Calu3 (cell line): Measurements from ENCODE around the gene CFAP20DC. TPM values are rescaled to one million over a fixed set of nuclear protein-coding genes. Genes with fewer than 3 reads are reported as not detected.
"Not testable (repeated sequence)": the region's sequence is repeated elsewhere in the genome, so short reads cannot be mapped to it uniquely, and the experiment has no call there.

Experiments used
- Bru-seq: library from RNA; stranded (reverse); fragments of 400-500 nt; gene quantifications from one replicate; lab custom pipeline; 2021; lab: Mats Ljungman, UMichigan
- BruChase-seq, 2 experiments: library from RNA; stranded (reverse); fragments of 400-500 nt; gene quantifications; one replicate each; lab custom pipeline; 2021; lab: Mats Ljungman, UMichigan
- BruUV-seq: library from RNA; stranded (reverse); fragments of 400-500 nt; replicated peaks from 2 replicates; lab custom pipeline; 2021; lab: Mats Ljungman, UMichigan
- CTCF ChIA-PET: fragments of 300-600 bp; sonication (Branson Sonifier 250); formaldehyde crosslinking; loops from one replicate; lab custom pipeline; 2022; ENCODE audit warnings: antibody characterized with exemption; lab: Charles Lee
- DNase-seq: peaks from one replicate; pipeline ENCODE4 v3.0.0; 2022
- H3K27ac Mint-ChIP-seq: one replicate; pipeline ENCODE4 v1.8.0; 2022; ENCODE audit warnings: mixed read lengths; ENCODE audit not compliant: unreplicated experiment
- H3K27me3 Mint-ChIP-seq: one replicate; pipeline ENCODE4 v1.8.0; 2022; ENCODE audit warnings: mixed read lengths; ENCODE audit not compliant: unreplicated experiment
- H3K36me3 Mint-ChIP-seq: one replicate; pipeline ENCODE4 v1.8.0; 2022; ENCODE audit warnings: mild to moderate bottlenecking, moderate library complexity, mixed read lengths; ENCODE audit not compliant: insufficient read depth, unreplicated experiment
- H3K4me1 Mint-ChIP-seq: one replicate; pipeline ENCODE4 v1.8.0; 2022; ENCODE audit warnings: mild to moderate bottlenecking, low read depth, mixed read lengths; ENCODE audit not compliant: unreplicated experiment
- H3K4me3 Mint-ChIP-seq: one replicate; pipeline ENCODE4 v1.8.0; 2022; ENCODE audit warnings: mild to moderate bottlenecking, low read depth, moderate library complexity, mixed read lengths; ENCODE audit not compliant: unreplicated experiment
- H3K9me3 Mint-ChIP-seq: one replicate; pipeline ENCODE4 v1.8.0; 2022; ENCODE audit warnings: low read depth, mixed read lengths; ENCODE audit not compliant: unreplicated experiment
- intact Hi-C: fragments of 100-400 bp; cut with micrococcal nuclease; formaldehyde crosslinking; loops from one replicate; pipeline ENCODE4 v1.10.0; 2022; ENCODE audit not compliant: unreplicated experiment
- long read RNA-seq: library from polyadenylated mRNA; stranded (forward); transcript quantifications from one replicate; pipeline ENCODE4 v2.0.0, GENCODE V29; 2022
- total RNA-seq: library from RNA; stranded (reverse); gene quantifications from 2 replicates; pipeline ENCODE4 v1.2.3, GENCODE V29; 2022
- TF ChIP-seq, protein P1 (sequence below): fragments of 200-600 bp; IDR thresholded peaks from one replicate; pipeline ENCODE4 v1.8.0; 2022; ENCODE audit warnings: antibody characterized with exemption; ENCODE audit not compliant: unreplicated experiment

Gene CFAP20DC
- total RNA-seq (5.8 and 5.9 TPM in 2 replicates), Bru-seq, nascent RNA (percentile 50 among the genes with signal in this experiment), BruChase-seq, experiment 1, labeled RNA remaining after a 6-hour chase (percentile 35 among the genes with signal in this experiment), BruChase-seq, experiment 2, labeled RNA remaining after a 2-hour chase (percentile 40 among the genes with signal in this experiment)
- long read RNA-seq, partial matches to known transcripts, result 6 of 16 reads
- long read RNA-seq, other reads (novel, unspliced or antisense), result 10 of 16 reads

DNA sequence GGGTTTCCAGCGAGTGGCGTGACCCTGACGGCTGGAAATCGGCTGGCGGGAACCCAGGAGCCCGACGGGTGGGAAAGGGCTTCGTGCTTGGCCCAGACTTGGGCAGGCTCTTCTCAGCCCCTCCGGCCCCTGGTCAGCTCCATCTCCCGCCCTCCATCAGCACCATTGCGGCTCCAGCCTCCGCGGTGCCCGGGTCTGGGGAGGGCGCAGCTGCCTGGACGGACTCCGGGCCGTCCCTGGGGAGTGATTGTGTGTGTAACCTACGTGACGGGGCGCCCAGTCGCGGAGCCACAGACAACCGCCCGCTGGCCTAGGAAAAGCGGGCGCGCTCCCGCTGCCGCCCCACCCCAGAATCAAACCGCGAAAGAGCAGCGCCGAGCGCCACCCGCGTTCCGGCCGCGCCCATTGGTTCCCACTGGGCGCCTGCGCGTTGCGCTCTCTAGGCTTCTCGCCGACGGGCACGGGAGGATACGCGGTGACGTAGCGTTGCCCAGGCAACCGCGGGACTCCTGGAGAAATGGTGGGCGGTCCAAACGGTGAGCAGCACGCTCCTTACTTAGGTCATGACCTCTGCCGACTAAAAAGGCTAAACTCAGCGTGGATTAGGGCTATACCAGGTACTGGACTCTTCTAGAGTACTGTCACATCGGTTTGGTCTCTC is at the start of gene CFAP20DC:
TSS of gene CFAP20DC (minus strand) at position 355 of the 661 bp plus-strand sequence. CDS start 394 bp downstream, outside the sequence.
- Mint-ChIP-seq H3K36me3 (peaks cover 20% of the 10 kb centered on the region), H3K4me3 (peak within 1 kb of the TSS; percentile 71), H3K27me3 (no peaks in the 10 kb centered on the region), H3K27ac (peak within 1 kb of the TSS; percentile 79), H3K9me3 (no peaks in the 10 kb centered on the region), H3K4me1 (peaks cover 30% of the 10 kb centered on the region)
- intact Hi-C loops, result loop anchor here (10.0 kb wide), 1 partner anchor 485 kb away; no protein-coding TSS in a partner anchor
- no TSS peak for BruUV-seq
- TF ChIP-seq, protein P1, sequence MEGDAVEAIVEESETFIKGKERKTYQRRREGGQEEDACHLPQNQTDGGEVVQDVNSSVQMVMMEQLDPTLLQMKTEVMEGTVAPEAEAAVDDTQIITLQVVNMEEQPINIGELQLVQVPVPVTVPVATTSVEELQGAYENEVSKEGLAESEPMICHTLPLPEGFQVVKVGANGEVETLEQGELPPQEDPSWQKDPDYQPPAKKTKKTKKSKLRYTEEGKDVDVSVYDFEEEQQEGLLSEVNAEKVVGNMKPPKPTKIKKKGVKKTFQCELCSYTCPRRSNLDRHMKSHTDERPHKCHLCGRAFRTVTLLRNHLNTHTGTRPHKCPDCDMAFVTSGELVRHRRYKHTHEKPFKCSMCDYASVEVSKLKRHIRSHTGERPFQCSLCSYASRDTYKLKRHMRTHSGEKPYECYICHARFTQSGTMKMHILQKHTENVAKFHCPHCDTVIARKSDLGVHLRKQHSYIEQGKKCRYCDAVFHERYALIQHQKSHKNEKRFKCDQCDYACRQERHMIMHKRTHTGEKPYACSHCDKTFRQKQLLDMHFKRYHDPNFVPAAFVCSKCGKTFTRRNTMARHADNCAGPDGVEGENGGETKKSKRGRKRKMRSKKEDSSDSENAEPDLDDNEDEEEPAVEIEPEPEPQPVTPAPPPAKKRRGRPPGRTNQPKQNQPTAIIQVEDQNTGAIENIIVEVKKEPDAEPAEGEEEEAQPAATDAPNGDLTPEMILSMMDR, result no peak
- CTCF ChIA-PET, result interaction anchor here (0.6 kb wide), 1 partner anchor 55 kb away, joined by 3 read pairs; no protein-coding TSS in a partner anchor
- peak; percentile 94 for DNase-seq

DNA sequence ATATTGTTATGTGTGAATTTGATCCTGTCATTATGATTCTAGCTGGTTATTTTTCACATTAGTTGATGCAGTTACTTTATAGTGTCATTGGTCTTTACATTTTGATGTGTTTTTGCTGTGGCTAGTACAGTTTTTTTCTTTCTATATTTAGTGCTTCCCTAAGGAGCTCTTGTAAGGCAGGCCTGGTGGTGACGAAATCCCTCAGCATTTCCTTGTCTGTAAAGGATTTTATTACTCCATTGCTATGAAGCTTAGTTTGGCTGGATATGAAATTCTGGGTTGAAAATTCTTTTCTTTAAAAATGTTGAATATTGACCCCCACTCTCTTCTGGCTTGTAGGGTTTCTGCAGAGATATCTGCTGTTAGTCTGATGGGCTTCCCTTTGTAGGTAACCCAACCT is 48.7 kb upstream of the CFAP20DC start:
- CTCF ChIA-PET, H3K4me1 Mint-ChIP-seq, DNase-seq, H3K27ac Mint-ChIP-seq, BruUV-seq, H3K4me3 Mint-ChIP-seq, H3K27me3 Mint-ChIP-seq, intact Hi-C loops, H3K36me3 Mint-ChIP-seq, H3K9me3 Mint-ChIP-seq: not testable (repeated sequence)

DNA sequence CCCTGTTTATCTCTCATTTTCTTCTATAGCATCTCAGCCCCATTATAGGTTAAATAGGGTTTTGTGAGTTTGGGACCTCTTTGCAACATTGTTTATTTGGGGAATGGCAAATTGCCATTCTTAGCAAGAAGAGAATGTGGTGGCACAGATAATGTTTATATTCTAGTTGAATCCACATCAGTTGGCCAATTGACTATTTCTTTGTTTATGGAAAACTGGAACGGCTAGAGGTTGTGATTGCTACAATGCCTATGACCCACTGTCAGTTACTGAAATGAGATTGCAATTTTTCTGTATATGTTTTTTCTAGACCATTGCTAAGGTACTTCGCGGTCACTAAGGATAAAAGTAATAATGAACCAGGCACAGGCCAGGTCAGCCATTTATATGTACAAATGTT is 44.6 kb upstream of the CFAP20DC start:
- H3K4me3 Mint-ChIP-seq, result no peak overlapping the region
- H3K36me3 Mint-ChIP-seq, result no peaks in the 10 kb centered on the region
- no peak for DNase-seq
- H3K4me1 Mint-ChIP-seq, result no peaks in the 10 kb centered on the region
- intact Hi-C loops, result no loop called here
- BruUV-seq, result no TSS peak
- H3K9me3 Mint-ChIP-seq, result peaks cover 6% of the 10 kb centered on the region
- no peak overlapping the region for H3K27ac Mint-ChIP-seq
- TF ChIP-seq, protein P1, result no peak
- no peaks in the 10 kb centered on the region for H3K27me3 Mint-ChIP-seq
- CTCF ChIA-PET, result no interaction called here

DNA sequence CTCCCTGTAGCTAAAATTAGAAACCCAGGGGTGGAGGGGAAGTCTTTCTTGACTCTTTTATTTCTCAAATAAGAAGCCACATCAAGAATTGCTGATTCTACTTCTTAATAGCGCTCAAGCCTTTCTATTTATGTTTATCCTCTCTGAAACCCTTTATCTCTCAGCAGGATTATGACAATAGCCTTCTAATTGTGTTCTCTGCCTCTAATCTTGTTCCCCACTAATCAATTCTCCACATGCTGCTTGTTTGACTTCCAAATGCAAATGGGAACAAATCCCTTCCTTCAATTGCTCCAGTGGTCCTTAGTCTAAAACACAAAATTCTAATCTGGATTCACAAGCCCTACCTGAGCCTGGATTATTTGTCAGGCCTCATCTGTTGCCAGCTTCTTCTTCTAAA is 43.7 kb upstream of the CFAP20DC start:
- intact Hi-C loops, result no loop called here
- TF ChIP-seq, protein P1, result no peak
- H3K36me3 Mint-ChIP-seq, result no peaks in the 10 kb centered on the region
- no peak overlapping the region for H3K27ac Mint-ChIP-seq
- no TSS peak for BruUV-seq
- no peak overlapping the region for H3K4me3 Mint-ChIP-seq
- H3K27me3 Mint-ChIP-seq, result no peaks in the 10 kb centered on the region
- DNase-seq, result no peak
- CTCF ChIA-PET, result no interaction called here
- peaks cover 6% of the 10 kb centered on the region for H3K9me3 Mint-ChIP-seq
- H3K4me1 Mint-ChIP-seq, result no peaks in the 10 kb centered on the region
